ENCODE data around the gene ALKBH8. TPM values are rescaled to one million over a fixed set of nuclear protein-coding genes. Genes with fewer than 3 reads are reported as not detected.
"Not testable (repeated sequence)": the region's sequence is repeated elsewhere in the genome, so short reads cannot be mapped to it uniquely, and the experiment has no call there.

ALKBH8 gene
- total RNA-seq, 4 donors from 2014 or later: 7.4 to 11.6 (median 10.9) TPM

GRCh38 chr11:107505647-107506225 lies 59.8 kb downstream of the ALKBH8 start:
- Histone ChIP-seq H3K4me3 (replicated peaks in 1 of 3) (no peak overlapping the region), H3K27ac (no peak overlapping the region), H3K4me1 (peaks cover 0 to 3% of the 10 kb centered on the region in 2 donors), H3K36me3 (peaks cover 8 to 11% of the 10 kb centered on the region in 2 donors), H3K27me3 (no peaks in the 10 kb centered on the region), H3K9me3 (no peaks in the 10 kb centered on the region)
- intact Hi-C loops (cut with DNase I): no loop called here
- no peak for DNase-seq
- TF ChIP-seq POLR2A (IDR thresholded peaks at IDR 0.05) (no peak), CTCF (IDR thresholded peaks at IDR 0.05) (no peak)

- intact Hi-C loops (cut with DNase I): no loop called here
- Histone ChIP-seq H3K27me3 (no peaks in the 10 kb centered on the region), H3K27ac (no peak overlapping the region), H3K4me3 (replicated peaks in 1 of 3) (no peak overlapping the region), H3K9me3 (no peaks in the 10 kb centered on the region), H3K36me3 (peaks cover 8 to 9% of the 10 kb centered on the region in 2 donors), H3K4me1 (peaks cover 0 to 3% of the 10 kb centered on the region in 2 donors)
- WGBS, 2 donors: 79 to 88% methylated on average over 5 of the region's 5 CpGs
- no peak for TF ChIP-seq CTCF (IDR thresholded peaks at IDR 0.05)
- no peak for TF ChIP-seq POLR2A (IDR thresholded peaks at IDR 0.05)
- no peak for DNase-seq
Measured at GRCh38 chr11:107504981-107505380, 60.6 kb downstream of the ALKBH8 start.

GRCh38 chr11:107501713-107502112 lies 63.8 kb downstream of the ALKBH8 start:
- Histone ChIP-seq H3K27me3 (no peaks in the 10 kb centered on the region), H3K9me3 (no peaks in the 10 kb centered on the region), H3K27ac (no peak overlapping the region), H3K36me3 (peaks cover 8 to 9% of the 10 kb centered on the region in 2 donors), H3K4me3 (replicated peaks in 1 of 3) (no peak overlapping the region), H3K4me1 (peaks cover 0 to 3% of the 10 kb centered on the region in 2 donors)
- no peak for DNase-seq
- WGBS, 2 donors: 100% methylated on average over 1 of the region's 1 CpG
- TF ChIP-seq POLR2A (IDR thresholded peaks at IDR 0.05): no peak
- no peak for TF ChIP-seq CTCF (IDR thresholded peaks at IDR 0.05)
- intact Hi-C loops (cut with DNase I): no loop called here

- H3K27me3 ChIP-seq; DNase-seq; H3K27ac ChIP-seq; H3K4me3 ChIP-seq (replicated peaks in 1 of 3); H3K9me3 ChIP-seq; intact Hi-C loops (cut with DNase I); H3K36me3 ChIP-seq: not testable (repeated sequence)
- H3K4me1 ChIP-seq: peaks cover 7 to 14% of the 10 kb centered on the region in 2 donors
- 96 to 97% methylated on average over 7 of the region's 7 CpGs for WGBS, 2 donors
Measured at GRCh38 chr11:107497371-107497770, 68.2 kb downstream of the ALKBH8 start.

GRCh38 chr11:107496011-107496410 lies 69.5 kb downstream of the ALKBH8 start:
- WGBS, 2 donors: 52 to 66% methylated on average over 4 of the region's 4 CpGs
- Histone ChIP-seq H3K4me3 (replicated peaks in 1 of 3) (no peak overlapping the region), H3K36me3 (no peaks in the 10 kb centered on the region), H3K27ac (peak overlapping the region in 2 of 3 donors; percentile 17 to 59), H3K9me3 (no peaks in the 10 kb centered on the region), H3K27me3 (no peaks in the 10 kb centered on the region), H3K4me1 (peaks cover 7 to 14% of the 10 kb centered on the region in 2 donors)
- TF ChIP-seq POLR2A (IDR thresholded peaks at IDR 0.05): no peak
- TF ChIP-seq CTCF (IDR thresholded peaks at IDR 0.05): no peak
- intact Hi-C loops (cut with DNase I): no loop called here
- no peak for DNase-seq

All from thyroid gland (tissue), 4 donors.